Stimulated activated CD4-positive, alpha-beta T cell treated with anti-CD3 and anti-CD28 coated beads, Interleukin-4, amount 100 ng/mL, for 48 hours (primary cell): ENCODE results near the gene APOBEC3C.
"Not testable (repeated sequence)": the region's sequence is repeated elsewhere in the genome, so short reads cannot be mapped to it uniquely, and the experiment has no call there.

ENCODE experiments used
- DNase-seq, 2 donors: peaks; one replicate each; pipeline ENCODE4 v3.0.0-alpha.2; 2020; ENCODE audit warnings: low read depth in 2 of 2

Gene APOBEC3C

GRCh38 chr22:39061290-39061689 lies 47.2 kb downstream of the APOBEC3C start:
- DNase-seq = not testable (repeated sequence)

- not testable (repeated sequence) for DNase-seq
These were observed 47.9 kb downstream of the APOBEC3C start for GRCh38 chr22:39061951-39062350.

GRCh38 chr22:39063904-39064303 lies 49.8 kb downstream of the APOBEC3C start:
- DNase-seq = not testable (repeated sequence)

- DNase-seq = not testable (repeated sequence)
These were observed 52.6 kb downstream of the APOBEC3C start for GRCh38 chr22:39066442-39067276.

GRCh38 chr22:39068033-39068785 lies 54.2 kb downstream of the APOBEC3C start:
- no peak for DNase-seq
